SU-DHL-6 (cell line): ENCODE results near the gene KIF2C.
A peak's percentile ranks its signal among the peaks of the same experiment; 100 is the strongest.

Source experiments
- H2AFZ ChIP-seq: fragments of 200-600 bp; sonication (generic); 2 replicates; pipeline ENCODE4 v1.6.1; 2014; ENCODE audit warnings: low read depth, mild to moderate bottlenecking, moderate library complexity, mixed read lengths, antibody characterized with exemption, low read length; ENCODE audit not compliant: severe bottlenecking
- H3F3A ChIP-seq: fragments of 200-600 bp; shearing (Covaris generic); 2 replicates; pipeline ENCODE4 v1.6.0; 2016; ENCODE audit warnings: antibody characterized with exemption, mild to moderate bottlenecking; ENCODE audit not compliant: insufficient read depth
- H3K27ac ChIP-seq: fragments of 200-600 bp; sonication (generic); 2 replicates; pipeline ENCODE4 v1.5.1; 2016; ENCODE audit warnings: low read depth, mild to moderate bottlenecking, low read length, moderate library complexity, mixed read lengths
- H3K27me3 ChIP-seq: fragments of 200-600 bp; sonication (generic), shearing (Covaris generic); 2 replicates; pipeline ENCODE4 v1.6.0; 2014; ENCODE audit warnings: mild to moderate bottlenecking, low read length
- H3K36me3 ChIP-seq: fragments of 200-600 bp; sonication (generic); 2 replicates; pipeline ENCODE4 v1.6.1; 2014; ENCODE audit warnings: mild to moderate bottlenecking, low read length, mixed read lengths
- H3K4me2 ChIP-seq: fragments of 300-600, 200-600 bp; shearing (Covaris generic), sonication (generic); 2 replicates; pipeline ENCODE4 v1.6.0; 2014; ENCODE audit warnings: low read length, low read depth, mild to moderate bottlenecking; ENCODE audit not compliant: poor library complexity, severe bottlenecking
- H3K4me3 ChIP-seq: fragments of 200-600 bp; sonication (generic); 2 replicates; pipeline ENCODE4 v1.5.1; 2014; ENCODE audit warnings: antibody characterized with exemption, low read length, mild to moderate bottlenecking, mixed read lengths; ENCODE audit not compliant: insufficient read depth, poor library complexity, severe bottlenecking
- H3K79me2 ChIP-seq: fragments of 200-600 bp; sonication (generic); 2 replicates; pipeline ENCODE4 v1.6.1; 2014; ENCODE audit warnings: mild to moderate bottlenecking, low read length, moderate library complexity; ENCODE audit not compliant: insufficient read depth
- H3K9ac ChIP-seq: fragments of 200-600 bp; sonication (generic); 2 replicates; pipeline ENCODE4 v1.7.0; 2014; ENCODE audit warnings: mild to moderate bottlenecking, low read length
- H3K9me2 ChIP-seq: fragments of 200-600 bp; sonication (generic); replicated peaks from 2 replicates; pipeline ENCODE4 v1.6.1; 2014; ENCODE audit warnings: low read length; ENCODE audit not compliant: insufficient read depth
- H3K9me3 ChIP-seq: fragments of 200-600 bp; sonication (generic); 2 replicates; pipeline ENCODE4 v1.6.1; 2014; ENCODE audit warnings: low read length, mixed read lengths; ENCODE audit not compliant: insufficient read depth
- H4K20me1 ChIP-seq: fragments of 200-600 bp; sonication (generic); 2 replicates; pipeline ENCODE4 v1.6.1; 2014; ENCODE audit warnings: low read depth, mild to moderate bottlenecking, antibody characterized with exemption, low read length, moderate library complexity, mixed read lengths
- EZH2phosphoT487 ChIP-seq: fragments of 200-600 bp; sonication (generic), shearing (Covaris generic); conservative IDR thresholded peaks from 2 replicates; pipeline ENCODE4 v1.6.1; 2018; ENCODE audit warnings: mild to moderate bottlenecking, antibody characterized with exemption, low read length, moderate library complexity, mixed read lengths
- TF ChIP-seq, protein P1 (sequence below): fragments of 200-600 bp; sonication (generic); IDR thresholded peaks from one replicate; pipeline ENCODE4 v1.5.1; 2017; ENCODE audit warnings: antibody characterized with exemption, mild to moderate bottlenecking, low read length, moderate library complexity; ENCODE audit not compliant: insufficient read depth, poor library complexity, severe bottlenecking

The KIF2C gene

DNA sequence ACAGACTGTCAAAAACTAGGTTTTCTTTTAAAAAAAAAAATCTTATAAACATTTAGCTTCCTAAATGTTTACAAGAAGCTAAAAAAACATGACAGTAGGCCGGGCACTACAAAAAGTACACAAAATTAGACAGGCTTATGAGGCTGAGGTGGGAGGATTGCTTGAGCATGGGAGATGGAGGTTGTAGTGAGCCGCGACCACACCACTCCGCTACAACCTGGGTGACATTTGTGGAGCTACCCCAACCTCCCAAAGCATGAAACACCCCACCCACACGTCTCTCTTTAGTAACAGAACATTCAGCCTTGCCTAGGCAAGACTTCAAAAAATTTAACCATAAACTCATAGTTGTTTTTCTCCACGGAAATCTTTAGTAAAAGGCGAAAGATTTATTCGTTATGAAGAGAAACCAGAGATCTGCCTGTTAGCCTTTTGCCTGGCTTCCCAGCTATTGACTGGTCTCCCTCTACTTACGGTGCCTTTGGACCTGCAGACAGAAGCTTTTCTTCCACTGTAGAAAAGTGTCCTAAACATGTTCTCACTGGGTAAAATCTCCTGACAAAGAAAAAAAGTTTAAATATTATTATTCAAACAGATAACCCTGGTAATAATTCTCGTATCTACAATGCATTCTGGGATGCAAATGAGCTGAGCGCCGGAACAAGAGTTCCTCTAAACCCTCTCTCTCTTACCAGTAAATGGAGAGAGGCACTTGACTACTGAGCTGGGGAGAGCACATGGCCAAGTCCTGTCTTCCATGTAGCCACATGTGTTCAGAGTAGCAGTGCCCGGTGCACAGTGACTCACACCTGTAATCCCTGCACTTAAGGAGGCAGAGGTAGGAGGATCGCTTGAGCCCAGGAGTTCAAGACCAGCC is 17.9 kb upstream of the KIF2C start:
- H3K9ac ChIP-seq, result peak overlapping the region; percentile 46
- H3K4me3 ChIP-seq, result no peak overlapping the region
- no peaks in the 10 kb centered on the region for H3K27me3 ChIP-seq
- H4K20me1 ChIP-seq, result no peaks in the 10 kb centered on the region
- no peak for TF ChIP-seq EZH2phosphoT487
- TF ChIP-seq, protein P1, sequence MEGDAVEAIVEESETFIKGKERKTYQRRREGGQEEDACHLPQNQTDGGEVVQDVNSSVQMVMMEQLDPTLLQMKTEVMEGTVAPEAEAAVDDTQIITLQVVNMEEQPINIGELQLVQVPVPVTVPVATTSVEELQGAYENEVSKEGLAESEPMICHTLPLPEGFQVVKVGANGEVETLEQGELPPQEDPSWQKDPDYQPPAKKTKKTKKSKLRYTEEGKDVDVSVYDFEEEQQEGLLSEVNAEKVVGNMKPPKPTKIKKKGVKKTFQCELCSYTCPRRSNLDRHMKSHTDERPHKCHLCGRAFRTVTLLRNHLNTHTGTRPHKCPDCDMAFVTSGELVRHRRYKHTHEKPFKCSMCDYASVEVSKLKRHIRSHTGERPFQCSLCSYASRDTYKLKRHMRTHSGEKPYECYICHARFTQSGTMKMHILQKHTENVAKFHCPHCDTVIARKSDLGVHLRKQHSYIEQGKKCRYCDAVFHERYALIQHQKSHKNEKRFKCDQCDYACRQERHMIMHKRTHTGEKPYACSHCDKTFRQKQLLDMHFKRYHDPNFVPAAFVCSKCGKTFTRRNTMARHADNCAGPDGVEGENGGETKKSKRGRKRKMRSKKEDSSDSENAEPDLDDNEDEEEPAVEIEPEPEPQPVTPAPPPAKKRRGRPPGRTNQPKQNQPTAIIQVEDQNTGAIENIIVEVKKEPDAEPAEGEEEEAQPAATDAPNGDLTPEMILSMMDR, result no peak
- H3K36me3 ChIP-seq, result no peaks in the 10 kb centered on the region
- peaks cover 30% of the 10 kb centered on the region for H3F3A ChIP-seq
- peak overlapping the region; percentile 98 for H3K27ac ChIP-seq
- H2AFZ ChIP-seq, result no peak overlapping the region
- no peaks in the 10 kb centered on the region for H3K9me2 ChIP-seq
- no peaks in the 10 kb centered on the region for H3K9me3 ChIP-seq
- H3K79me2 ChIP-seq, result no peaks in the 10 kb centered on the region
- H3K4me2 ChIP-seq, result peak overlapping the region; percentile 84

DNA sequence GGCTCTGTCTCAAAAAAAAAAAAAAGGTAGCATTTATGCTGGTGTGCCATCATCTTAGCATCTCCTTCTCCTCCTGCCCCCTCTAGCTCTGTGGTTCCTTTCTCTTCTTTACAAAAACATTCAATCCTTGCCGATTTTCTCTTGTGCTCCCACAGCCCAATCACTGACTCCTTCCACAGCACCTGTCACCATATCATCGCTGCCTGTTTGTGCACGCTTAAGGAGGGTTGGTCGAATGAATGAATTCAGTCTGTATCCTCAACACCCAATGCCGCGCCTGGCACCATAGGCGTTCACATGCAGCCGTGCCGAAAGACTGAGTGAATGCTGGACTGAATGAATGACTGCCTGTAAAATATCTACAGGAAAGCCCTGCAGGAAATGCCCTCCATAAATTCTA is 16.6 kb upstream of the KIF2C start:
- Histone ChIP-seq H3K9me2 (no peaks in the 10 kb centered on the region), H3K4me2 (peak overlapping the region; percentile 84), H3K9me3 (no peaks in the 10 kb centered on the region), H3K79me2 (no peaks in the 10 kb centered on the region), H2AFZ (peak overlapping the region; percentile 79), H3F3A (peaks cover 30% of the 10 kb centered on the region), H4K20me1 (no peaks in the 10 kb centered on the region), H3K9ac (peak overlapping the region; percentile 46), H3K36me3 (no peaks in the 10 kb centered on the region), H3K27me3 (no peaks in the 10 kb centered on the region), H3K4me3 (no peak overlapping the region), H3K27ac (peak overlapping the region; percentile 98)
- TF ChIP-seq EZH2phosphoT487, result no peak
- TF ChIP-seq, protein P1, result no peak

DNA sequence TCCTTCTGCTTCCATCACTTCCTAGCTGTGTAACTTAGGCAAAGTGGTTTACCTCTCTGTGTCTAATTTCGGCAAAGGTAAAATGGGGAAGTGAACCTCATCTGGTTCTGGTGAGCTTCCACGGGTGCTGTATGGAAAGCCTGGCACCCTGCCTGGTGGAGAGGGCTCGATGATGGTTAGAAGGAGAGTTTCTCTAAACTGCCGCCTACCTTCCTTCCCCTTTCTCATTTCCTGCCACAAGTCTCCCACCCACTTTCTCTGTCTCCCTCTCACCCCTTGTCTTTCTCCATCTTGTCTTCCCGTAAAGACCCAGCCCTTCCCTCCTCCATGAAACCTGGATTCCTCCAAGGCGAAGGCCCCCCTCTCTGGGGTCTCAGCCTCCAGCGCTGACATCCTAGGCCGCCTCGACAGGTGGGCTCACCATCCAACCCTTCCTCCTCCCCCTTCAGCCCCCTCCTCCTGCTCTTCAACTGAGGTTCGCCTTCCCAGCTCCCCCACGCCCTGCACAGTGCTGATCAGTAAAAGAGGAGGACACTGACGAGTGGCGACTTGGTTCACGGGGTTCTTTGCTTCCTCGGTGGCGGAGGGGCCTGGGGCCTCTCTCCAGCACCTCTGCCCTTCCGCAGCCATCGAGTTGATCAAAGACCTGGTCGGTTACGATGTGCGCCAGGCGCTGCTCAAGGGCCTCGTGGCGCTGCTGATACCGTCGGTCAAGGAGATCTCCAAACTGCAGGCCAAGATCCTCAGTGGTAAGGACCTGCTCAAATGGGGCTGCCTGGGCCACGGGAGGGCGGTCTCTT is 15.9 kb upstream of the KIF2C start:
- H3K27me3 ChIP-seq, result no peaks in the 10 kb centered on the region
- H3K36me3 ChIP-seq, result no peaks in the 10 kb centered on the region
- H3K9ac ChIP-seq, result peak overlapping the region; percentile 46
- no peaks in the 10 kb centered on the region for H3K9me3 ChIP-seq
- no peaks in the 10 kb centered on the region for H3K9me2 ChIP-seq
- H3K27ac ChIP-seq, result peak overlapping the region; percentile 98
- TF ChIP-seq, protein P1, result no peak
- TF ChIP-seq EZH2phosphoT487, result no peak
- no peaks in the 10 kb centered on the region for H3K79me2 ChIP-seq
- peak overlapping the region; percentile 84 for H3K4me2 ChIP-seq
- H3K4me3 ChIP-seq, result no peak overlapping the region
- H2AFZ ChIP-seq, result peak overlapping the region; percentile 79
- peaks cover 30% of the 10 kb centered on the region for H3F3A ChIP-seq
- H4K20me1 ChIP-seq, result no peaks in the 10 kb centered on the region
